Measurements from ENCODE around the gene LPAR3.
"Not testable (repeated sequence)": the region's sequence is repeated elsewhere in the genome, so short reads cannot be mapped to it uniquely, and the experiment has no call there.

Gene LPAR3

GRCh38 chr1:84916897-84917296 lies 23.9 kb upstream of the LPAR3 start:
- no peak overlapping the region for H3K4me3 ChIP-seq (ENCODE audit: insufficient read depth, low read length, poor library complexity, severe bottlenecking)
- no peak for TF ChIP-seq CTCF (IDR thresholded peaks at IDR 0.05; ENCODE audit: insufficient read depth, low read length, poor library complexity, severe bottlenecking)
- no peak for TF ChIP-seq EZH2phosphoT487 (conservative IDR thresholded peaks at IDR 0.05; ENCODE audit: low read length)

DNA sequence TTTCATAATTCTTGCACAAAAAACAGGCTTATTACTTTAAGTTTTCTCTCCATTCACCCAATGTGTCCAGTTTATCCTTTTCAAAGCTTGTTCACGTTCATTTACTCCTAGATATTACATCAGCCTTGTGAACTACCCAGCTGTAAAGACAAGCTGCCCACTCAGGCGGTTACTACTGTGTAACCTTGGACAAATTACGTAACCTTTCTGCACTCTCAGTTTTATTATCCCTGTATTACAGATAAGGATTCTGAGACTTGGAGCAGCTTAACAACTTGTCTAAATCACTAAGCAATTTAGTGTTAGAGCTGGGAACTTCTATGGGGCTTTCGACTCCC lies 20.5 kb upstream of the LPAR3 start:
- Histone ChIP-seq H2AFZ (ENCODE audit: low read depth, low read length, severe bottlenecking) (no peak overlapping the region), H3K36me3 (ENCODE audit: low read length) (no peaks in the 10 kb centered on the region), H3K4me3 (ENCODE audit: insufficient read depth, low read length, poor library complexity, severe bottlenecking) (no peak overlapping the region), H3K79me2 (ENCODE audit: insufficient read depth, low read length) (no peaks in the 10 kb centered on the region), H3K9ac (ENCODE audit: low read length) (no peak overlapping the region), H3F3A (ENCODE audit: insufficient read depth) (no peaks in the 10 kb centered on the region), H3K4me2 (ENCODE audit: low read depth, low read length, poor library complexity, severe bottlenecking) (no peak overlapping the region), H3K9me3 (ENCODE audit: insufficient read depth, low read length) (no peaks in the 10 kb centered on the region), H3K9me2 (replicated peaks; ENCODE audit: insufficient read depth, low read length) (no peaks in the 10 kb centered on the region), H4K20me1 (ENCODE audit: low read depth, low read length) (no peaks in the 10 kb centered on the region), H3K27ac (ENCODE audit: low read depth, low read length) (no peak overlapping the region), H3K27me3 (ENCODE audit: low read length) (no peaks in the 10 kb centered on the region)
- TF ChIP-seq CTCF (IDR thresholded peaks at IDR 0.05; ENCODE audit: insufficient read depth, low read length, poor library complexity, severe bottlenecking) = no peak
- TF ChIP-seq EZH2phosphoT487 (conservative IDR thresholded peaks at IDR 0.05; ENCODE audit: low read length) = no peak

More at GRCh38 chr1:84916897-84917296, 23.9 kb upstream of the LPAR3 start:
- H3K27ac ChIP-seq (ENCODE audit: low read depth, low read length) = no peak overlapping the region
- H3K9me2 ChIP-seq (replicated peaks; ENCODE audit: insufficient read depth, low read length) = no peaks in the 10 kb centered on the region
- no peaks in the 10 kb centered on the region for H3K27me3 ChIP-seq (ENCODE audit: low read length)
- no peaks in the 10 kb centered on the region for H3K36me3 ChIP-seq (ENCODE audit: low read length)
- H4K20me1 ChIP-seq (ENCODE audit: low read depth, low read length) = no peaks in the 10 kb centered on the region
- no peaks in the 10 kb centered on the region for H3K9me3 ChIP-seq (ENCODE audit: insufficient read depth, low read length)
- no peak overlapping the region for H3K9ac ChIP-seq (ENCODE audit: low read length)
- H3K4me2 ChIP-seq (ENCODE audit: low read depth, low read length, poor library complexity, severe bottlenecking) = no peak overlapping the region
- no peak overlapping the region for H2AFZ ChIP-seq (ENCODE audit: low read depth, low read length, severe bottlenecking)
- H3F3A ChIP-seq (ENCODE audit: insufficient read depth) = no peaks in the 10 kb centered on the region
- no peaks in the 10 kb centered on the region for H3K79me2 ChIP-seq (ENCODE audit: insufficient read depth, low read length)

- Histone ChIP-seq H4K20me1 (ENCODE audit: low read depth, low read length) (no peaks in the 10 kb centered on the region), H3K9me2 (replicated peaks; ENCODE audit: insufficient read depth, low read length) (no peaks in the 10 kb centered on the region), H3K9me3 (ENCODE audit: insufficient read depth, low read length) (no peaks in the 10 kb centered on the region), H3K4me3 (ENCODE audit: insufficient read depth, low read length, poor library complexity, severe bottlenecking) (no peak overlapping the region), H3K36me3 (ENCODE audit: low read length) (no peaks in the 10 kb centered on the region), H3K9ac (ENCODE audit: low read length) (no peak overlapping the region), H3K27me3 (ENCODE audit: low read length) (no peaks in the 10 kb centered on the region), H3K4me2 (ENCODE audit: low read depth, low read length, poor library complexity, severe bottlenecking) (no peak overlapping the region), H3K79me2 (ENCODE audit: insufficient read depth, low read length) (no peaks in the 10 kb centered on the region), H2AFZ (ENCODE audit: low read depth, low read length, severe bottlenecking) (no peak overlapping the region), H3K27ac (ENCODE audit: low read depth, low read length) (no peak overlapping the region), H3F3A (ENCODE audit: insufficient read depth) (no peaks in the 10 kb centered on the region)
- TF ChIP-seq EZH2phosphoT487 (conservative IDR thresholded peaks at IDR 0.05; ENCODE audit: low read length) = no peak
- no peak for TF ChIP-seq CTCF (IDR thresholded peaks at IDR 0.05; ENCODE audit: insufficient read depth, low read length, poor library complexity, severe bottlenecking)
These were observed 19.9 kb upstream of the LPAR3 start for GRCh38 chr1:84912726-84913554.

DNA sequence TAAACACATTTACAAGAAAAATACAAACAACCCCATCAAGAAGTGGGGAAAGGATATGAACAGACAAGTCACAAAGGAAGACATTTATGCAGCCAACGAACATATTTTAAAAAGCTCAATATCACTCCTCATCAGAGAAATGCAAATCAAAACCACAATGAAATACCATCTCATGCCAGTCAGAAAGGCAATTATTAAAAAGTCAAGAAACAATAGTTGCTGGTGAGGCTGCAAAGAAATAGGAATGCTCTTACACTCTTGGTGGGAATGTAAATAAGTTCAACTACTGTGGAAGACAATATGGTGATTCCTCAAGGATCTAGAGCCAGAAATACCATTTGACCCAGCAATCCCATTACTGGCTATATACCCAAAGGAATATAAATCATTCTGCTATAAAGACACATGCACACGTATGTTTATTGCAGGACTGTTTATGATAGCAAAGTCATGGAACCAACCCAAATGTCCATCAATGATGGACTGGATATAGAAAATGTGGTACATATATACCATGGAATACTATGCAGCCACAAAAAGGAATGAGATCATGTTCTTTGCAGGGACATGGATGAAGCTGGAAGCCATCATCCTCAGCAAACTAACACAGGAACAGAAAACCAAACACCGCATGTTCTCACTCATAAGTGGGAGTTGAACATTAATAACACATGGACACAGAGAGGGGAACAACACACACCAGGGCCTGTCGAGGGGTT lies 15.9 kb upstream of the LPAR3 start:
- H3F3A ChIP-seq (ENCODE audit: insufficient read depth); H4K20me1 ChIP-seq (ENCODE audit: low read depth, low read length); H3K9me3 ChIP-seq (ENCODE audit: insufficient read depth, low read length); H3K4me3 ChIP-seq (ENCODE audit: insufficient read depth, low read length, poor library complexity, severe bottlenecking); H2AFZ ChIP-seq (ENCODE audit: low read depth, low read length, severe bottlenecking); H3K36me3 ChIP-seq (ENCODE audit: low read length); H3K27me3 ChIP-seq (ENCODE audit: low read length); H3K4me2 ChIP-seq (ENCODE audit: low read depth, low read length, poor library complexity, severe bottlenecking); H3K27ac ChIP-seq (ENCODE audit: low read depth, low read length); H3K79me2 ChIP-seq (ENCODE audit: insufficient read depth, low read length); H3K9ac ChIP-seq (ENCODE audit: low read length); H3K9me2 ChIP-seq (replicated peaks; ENCODE audit: insufficient read depth, low read length): not testable (repeated sequence)

Data from SU-DHL-6 (cell line).